Left lobe of liver (tissue), 2 donors: ENCODE measurements around the gene WARS2. TPM values are rescaled to one million over a fixed set of nuclear protein-coding genes. Genes with fewer than 3 reads are reported as not detected.

Experiments
- ATAC-seq: fragments of 200-7000 bp; cut with Tn5 transposase; one replicate; pipeline ENCODE4 v1.9.1; 2020; ENCODE audit warnings: mild to moderate bottlenecking, moderate library complexity
- DNase-seq: peaks from one replicate; pipeline ENCODE4 v3.0.0-alpha.2; 2020; ENCODE audit warnings: low spot score
- total RNA-seq: library from RNA; stranded (reverse); gene quantifications from one replicate; pipeline ENCODE4 v1.2.1, GENCODE V29; 2021
- donor health status: DM: no; HTN: no; CAD: no; lungs with moderate emphysema.
- donor health status: DM: no; HTN: yes; CAD: no.

The WARS2 gene
- total RNA-seq, 1 donor from 2014 or later: 4.7 TPM

DNA sequence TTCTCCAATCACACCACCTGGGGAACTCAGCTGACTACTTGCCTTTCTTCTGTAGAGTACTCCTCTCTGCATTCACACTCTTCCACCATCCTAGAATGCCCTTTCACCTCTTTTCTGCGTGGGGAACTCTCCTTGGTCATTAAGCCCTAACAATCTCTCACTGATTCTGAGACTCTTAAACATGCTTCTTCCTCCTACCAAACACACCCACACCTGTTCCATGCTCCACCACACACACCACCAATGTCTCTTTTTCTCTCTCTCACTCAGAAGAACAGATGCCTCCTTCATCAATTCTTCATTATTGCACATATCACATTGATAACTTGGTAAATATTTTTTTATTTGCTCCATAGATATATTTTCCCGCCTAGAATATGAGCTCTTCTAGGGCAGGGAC lies 53.6 kb downstream of the WARS2 start:
- DNase-seq (no peak), ATAC-seq (no peak)

DNA sequence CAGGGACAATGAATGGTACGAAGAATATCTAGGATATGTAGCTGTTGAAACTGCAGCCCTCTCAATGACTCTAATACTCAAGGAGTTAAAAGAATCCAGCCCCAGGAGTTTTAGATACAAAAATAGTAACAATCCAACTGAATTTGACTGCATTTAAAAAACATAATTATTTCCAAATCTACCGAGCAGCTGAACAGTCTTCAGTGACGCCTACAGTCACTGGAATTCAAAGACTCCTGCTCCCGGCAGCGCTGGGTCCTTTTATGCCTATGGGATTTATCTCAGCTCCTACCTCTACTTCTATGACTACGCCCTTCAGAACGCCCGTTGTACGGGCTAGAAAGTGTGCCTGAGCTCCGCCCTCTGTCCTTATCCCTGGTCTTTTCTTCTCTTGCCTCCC lies 55.7 kb downstream of the WARS2 start:
- ATAC-seq (no peak), DNase-seq (no peak)

DNA sequence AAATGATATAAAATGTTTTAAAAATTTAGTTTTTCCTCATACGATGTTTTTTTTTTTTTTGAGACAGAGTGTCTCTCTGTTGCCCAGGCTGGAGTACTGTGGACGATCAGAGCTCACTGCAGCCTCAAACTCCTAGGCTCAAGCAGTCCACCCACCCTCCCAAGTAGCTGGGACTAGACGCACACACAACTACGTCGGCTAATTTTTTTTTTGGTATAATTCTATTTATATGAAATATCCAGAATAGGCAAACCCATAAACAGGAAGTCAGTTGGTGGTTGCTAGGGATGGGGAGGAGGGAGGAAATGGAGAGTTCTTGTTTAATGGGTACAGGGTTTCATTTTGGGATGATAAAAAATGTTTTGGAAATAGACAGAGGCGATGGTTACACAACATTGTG lies 56.5 kb downstream of the WARS2 start:
- DNase-seq (no peak), ATAC-seq (no peak)

DNA sequence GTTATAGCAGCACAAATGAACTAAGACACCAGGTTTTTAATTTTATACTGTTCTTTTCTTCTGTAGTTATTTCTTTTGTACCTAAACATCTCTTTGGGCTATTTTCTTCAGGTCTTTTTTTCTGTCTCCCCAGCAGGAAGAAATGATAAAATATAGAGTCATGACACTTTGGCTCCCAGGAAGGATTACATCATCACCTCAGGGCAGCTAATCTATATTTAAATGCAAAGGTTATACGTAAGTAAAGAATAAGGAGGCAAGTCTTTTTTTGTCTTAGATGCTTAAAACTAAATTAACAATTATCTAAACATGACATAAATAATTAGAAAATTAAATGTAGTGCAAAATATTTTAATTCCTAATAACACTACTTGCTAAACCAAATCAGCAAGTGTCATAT lies 57.0 kb downstream of the WARS2 start:
- no peak for DNase-seq
- ATAC-seq: no peak

DNA sequence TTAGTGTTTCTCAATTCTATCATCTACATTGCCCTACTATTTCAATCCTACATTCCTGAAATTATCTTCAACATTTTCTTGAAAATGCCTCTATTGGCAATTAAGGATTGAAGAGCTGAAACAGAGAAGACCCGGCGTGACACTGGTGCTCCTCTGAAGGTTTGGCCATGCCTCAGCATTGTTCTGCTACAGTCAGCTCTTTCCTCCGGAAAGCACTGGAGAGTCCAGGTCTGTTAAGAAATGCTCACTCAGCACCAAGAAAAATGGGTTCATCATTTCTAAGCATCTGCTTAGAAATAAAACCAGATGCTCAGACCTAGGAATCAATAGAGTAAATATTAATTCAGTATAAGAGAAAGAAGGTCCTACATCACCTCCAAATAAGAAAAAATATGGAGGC lies 58.8 kb downstream of the WARS2 start:
- ATAC-seq (no peak), DNase-seq (no peak)

DNA sequence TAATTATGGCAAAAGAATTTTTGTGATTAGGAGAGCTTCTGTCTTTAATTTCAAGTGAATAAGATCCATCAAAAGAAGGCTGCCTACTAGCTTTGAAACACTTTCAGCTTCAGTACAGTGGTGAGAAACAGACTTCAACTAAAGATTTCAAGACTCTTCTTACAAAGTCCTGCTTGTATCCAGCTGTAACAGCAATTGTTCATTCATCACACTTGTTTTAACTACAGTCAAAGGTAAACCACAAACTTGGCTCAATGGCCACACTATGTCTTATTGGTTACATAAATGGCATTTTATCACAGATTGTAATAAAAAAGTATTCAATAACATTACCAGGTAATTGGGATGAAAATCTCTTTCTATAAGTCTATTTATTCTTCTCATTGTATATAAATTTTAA lies 59.2 kb downstream of the WARS2 start:
- ATAC-seq: no peak

DNA sequence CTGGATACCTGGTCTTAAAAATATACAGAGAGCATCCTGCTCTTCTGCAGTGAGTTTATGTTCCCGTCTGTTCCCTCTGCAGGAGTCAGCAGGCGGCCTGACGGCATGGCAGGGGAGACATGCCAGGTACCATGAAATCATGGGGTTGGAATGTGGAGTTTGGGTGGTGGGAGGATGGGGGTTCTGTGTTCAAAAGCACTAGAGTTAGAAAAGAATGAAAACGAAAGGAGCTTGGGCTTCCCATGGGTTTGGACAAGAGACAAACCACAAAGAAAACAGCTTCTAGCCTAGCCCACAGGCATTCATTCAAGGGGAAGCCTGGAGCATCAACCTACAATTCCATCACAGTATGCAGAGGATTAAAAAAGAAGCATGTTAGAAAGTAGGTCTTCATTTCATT lies 59.9 kb downstream of the WARS2 start:
- no peak for ATAC-seq
- DNase-seq: no peak

More for the DNA sequence above, 59.2 kb downstream of the WARS2 start:
- DNase-seq: no peak

DNA sequence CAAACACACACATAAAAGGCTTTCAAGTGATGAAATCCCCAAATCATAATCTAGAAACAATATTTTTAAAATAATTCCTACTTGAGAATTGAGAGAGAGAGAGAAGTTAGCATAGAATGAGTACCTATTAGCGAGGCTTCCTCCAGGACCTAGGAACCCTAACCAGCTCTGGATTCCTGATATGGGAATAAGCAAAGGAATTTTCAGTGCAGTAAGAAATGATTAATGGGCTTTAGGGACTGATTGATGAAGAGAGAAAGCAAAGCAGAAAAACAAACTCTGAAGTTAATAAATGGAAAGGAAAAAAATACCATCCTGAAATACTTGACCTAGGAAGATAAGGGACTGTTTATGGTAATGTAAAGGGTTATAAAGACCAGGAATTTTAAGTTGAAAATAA lies 60.6 kb downstream of the WARS2 start:
- ATAC-seq: no peak
- DNase-seq: no peak

DNA sequence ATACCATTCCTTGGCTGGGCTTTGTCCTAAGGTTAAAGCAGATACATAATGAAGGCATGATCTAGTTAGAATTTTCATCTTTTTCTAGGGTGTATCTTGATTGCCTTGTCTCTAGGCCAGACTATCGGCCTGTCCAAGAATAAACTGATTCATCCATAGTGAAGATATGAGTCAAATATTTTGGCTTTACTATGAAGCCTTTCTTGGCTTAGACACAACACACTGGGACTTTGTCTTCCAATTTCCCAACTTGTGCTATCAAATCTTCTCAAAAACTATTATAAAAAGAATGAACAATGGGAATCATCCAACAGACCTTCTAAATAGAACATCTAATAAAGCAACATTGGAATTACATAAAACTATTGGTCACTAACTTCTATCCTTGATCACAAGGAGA lies 64.8 kb downstream of the WARS2 start:
- no peak for DNase-seq
- no peak for ATAC-seq

DNA sequence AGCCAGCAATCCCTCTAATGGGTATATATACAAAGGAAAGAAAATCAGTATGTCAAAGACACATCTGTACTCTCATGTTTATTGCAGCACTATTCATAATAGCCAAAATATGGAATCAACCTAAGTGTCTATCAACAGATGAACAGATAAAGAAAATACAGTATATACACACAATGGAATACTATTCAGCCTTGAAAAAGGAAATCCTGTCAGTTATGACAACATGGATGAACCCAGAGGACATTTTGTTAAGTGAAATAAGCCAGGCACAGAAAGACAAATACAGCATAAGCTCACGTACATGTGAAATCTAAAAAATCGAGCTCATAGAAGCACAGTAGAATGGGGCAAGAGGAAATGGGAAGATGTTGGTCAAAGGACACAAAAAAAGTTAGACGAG lies 69.1 kb downstream of the WARS2 start:
- no peak for ATAC-seq
- DNase-seq: no peak

DNA sequence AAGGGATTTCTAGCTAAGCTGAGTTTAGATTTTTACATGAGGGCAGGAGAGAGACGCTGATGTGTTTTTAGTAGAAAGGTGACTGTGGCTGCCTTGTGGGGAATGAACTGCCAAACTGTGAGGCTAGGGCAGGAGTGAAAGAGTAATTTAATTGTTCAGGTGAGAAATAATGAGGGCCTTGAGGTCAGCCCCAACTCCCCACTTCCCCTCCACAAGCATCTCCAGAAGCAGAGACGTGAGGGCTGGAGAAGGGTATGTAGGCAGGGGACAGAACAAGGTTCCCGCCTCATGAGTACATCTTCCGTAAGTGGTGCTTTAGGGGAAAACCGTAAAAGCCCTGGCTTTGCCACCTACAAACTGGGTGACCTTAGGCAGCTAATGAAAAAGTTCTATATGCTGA lies 70.8 kb downstream of the WARS2 start:
- ATAC-seq (no peak), DNase-seq (no peak)

DNA sequence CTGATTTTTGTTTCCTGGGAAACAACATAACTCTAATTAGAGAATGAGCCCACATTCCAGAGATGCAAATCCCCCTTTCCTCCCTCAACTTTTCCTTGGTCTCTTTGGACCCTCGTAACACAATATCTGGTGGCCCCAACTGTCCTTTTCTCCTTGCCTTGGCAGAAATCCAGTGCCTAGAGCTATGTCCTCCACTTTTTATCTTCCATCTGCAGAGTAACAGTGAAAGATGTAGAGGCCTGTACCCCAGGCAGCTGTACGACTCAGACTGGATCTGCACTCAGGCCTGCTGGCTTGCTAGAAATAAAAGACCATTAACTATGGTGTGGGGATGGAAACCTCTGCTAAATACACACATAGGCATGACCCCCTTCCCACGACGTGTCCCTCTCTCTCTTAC lies 72.0 kb downstream of the WARS2 start:
- ATAC-seq: no peak
- no peak for DNase-seq

DNA sequence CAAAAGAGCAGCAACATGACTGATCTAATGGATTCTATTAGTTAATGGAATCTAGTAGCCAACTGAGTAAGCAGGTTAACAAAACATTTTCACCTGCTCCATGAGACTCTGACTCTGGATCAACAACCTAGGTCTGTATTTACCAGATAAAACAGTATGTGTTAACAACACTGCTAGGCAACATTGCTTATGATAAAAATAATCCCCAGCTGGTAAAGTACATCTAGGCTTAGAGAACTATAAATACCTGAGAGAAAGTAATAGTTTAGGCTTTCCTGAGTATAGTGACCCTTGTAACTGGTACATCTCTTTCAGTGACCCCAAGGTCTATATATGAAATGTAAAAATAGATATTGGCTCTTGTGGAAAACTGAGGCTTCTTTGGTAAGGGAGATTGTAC lies 78.8 kb downstream of the WARS2 start:
- ATAC-seq: no peak
- no peak for DNase-seq

DNA sequence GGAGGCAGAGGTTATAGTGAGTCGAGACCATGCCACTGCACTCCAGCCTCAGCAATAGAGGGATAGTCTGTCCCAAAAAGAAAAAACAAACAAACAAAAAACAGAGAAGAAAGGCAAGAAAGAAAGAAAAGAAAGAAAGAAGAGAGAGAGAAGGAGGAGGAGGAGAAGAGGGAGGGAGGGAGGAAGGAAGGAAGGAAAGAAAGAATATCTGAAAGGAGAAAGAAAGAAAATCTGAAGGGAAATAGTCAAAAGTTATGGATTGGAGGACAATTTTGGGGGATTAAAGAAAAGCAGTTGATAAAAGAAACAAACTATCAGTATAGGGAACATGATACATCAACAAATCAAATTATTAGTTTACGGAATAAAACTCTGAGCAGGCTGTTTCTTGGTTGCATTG lies 84.9 kb downstream of the WARS2 start:
- ATAC-seq (no peak), DNase-seq (no peak)

DNA sequence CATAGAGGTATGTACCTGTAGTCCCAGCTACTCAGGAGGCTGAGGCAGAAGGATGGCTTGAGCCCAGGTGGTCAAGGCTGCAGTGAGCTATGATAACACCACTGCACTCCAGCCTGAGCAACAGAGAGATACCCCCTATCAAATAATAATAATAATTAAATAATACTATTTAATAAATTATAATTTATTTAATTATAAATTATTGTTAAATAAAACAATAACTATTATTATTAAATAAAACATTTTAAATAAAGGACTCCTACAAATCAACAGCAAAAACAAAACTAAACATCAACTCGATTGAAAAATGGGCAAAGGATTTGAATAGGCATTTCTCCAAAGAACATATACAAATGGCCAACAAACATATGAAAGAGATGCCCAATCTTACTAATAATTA lies 86.5 kb downstream of the WARS2 start:
- ATAC-seq: no peak
- no peak for DNase-seq

DNA sequence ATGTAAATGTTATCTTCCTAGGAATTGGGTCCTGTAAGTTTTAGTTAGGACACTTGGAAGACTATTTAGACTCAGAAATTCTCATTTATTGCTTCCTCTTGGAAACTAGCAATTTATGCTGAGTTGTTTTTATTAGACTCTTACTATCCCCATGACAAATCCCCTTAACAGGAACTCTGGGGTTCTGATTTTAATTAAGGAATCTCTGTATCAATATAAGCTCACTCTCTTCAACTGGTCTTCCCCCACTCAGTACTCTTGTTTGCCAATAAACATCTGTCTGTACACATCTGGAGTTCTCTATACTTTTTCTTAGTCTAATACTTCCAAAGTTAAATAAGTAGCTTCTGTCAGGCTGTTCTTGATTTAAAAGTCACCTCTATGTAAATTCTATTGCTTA lies 88.2 kb downstream of the WARS2 start:
- DNase-seq (no peak), ATAC-seq (no peak)

DNA sequence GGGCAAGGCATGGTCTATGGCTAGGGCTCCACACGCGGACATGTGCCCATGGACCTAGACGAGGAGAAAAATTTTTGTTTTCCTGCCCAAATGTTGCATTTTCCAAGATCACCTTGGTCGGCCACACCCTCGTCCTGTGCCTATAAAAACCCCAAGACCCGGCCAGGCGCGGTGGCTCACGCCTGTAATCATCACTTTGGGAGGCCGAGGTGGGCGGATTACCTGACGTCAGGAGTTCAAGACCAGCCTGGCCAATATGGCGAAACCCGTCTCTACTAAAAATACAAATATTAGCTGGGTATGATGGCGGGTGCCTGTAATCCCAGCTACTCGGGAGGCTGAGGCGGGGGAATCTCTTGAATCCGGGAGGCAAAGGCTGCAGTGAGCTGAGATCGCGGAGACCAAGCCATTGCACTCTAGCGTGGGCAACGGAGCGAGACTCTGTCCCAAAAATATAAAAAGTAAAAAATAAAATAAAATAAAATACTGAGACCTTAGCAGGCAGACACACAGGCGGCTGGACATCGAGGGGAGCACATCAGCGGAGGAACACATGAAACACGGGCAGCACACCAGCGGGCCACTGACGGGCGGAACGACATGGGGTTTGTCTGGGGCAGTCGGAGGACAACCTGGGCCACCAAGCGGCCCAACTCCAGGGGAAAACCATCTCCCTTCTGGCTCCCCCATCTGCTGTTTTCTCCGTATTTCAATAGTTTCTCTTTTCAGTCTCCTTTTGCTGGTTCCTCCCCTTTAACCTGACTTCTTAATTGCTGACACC lies 91.6 kb downstream of the WARS2 start:
- DNase-seq: no peak
- ATAC-seq: no peak

DNA sequence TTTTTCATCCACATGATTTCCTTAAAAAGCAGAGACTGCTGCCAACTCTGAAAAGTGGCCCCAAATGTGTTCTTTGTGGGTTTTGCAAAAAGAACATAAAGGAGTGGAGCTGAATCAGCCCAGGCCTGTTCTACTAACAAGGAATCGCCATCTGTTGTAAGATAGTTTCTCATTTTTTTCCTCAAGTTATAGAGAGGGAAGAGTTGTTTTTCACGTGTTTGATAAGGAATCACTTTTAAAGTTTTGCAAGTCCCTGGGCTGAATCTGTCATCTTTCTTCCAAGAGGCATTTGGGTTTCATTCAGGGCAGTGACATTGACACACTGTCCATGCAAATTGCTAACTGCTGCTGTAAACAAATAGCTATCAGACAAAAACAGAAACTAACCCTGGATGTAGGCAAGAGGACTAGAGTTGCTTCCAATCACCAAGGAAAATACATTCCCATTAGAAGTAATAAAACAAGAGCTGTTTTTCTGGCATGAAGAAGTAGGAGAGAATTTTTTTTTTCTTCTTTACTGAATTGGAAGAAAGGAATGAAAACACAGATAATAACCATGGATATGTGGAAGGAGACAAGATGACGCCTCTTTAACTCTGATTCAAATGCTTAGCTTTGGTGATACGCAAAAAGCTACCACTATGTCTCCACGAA lies 93.5 kb downstream of the WARS2 start:
- ATAC-seq (no peak), DNase-seq (no peak)

DNA sequence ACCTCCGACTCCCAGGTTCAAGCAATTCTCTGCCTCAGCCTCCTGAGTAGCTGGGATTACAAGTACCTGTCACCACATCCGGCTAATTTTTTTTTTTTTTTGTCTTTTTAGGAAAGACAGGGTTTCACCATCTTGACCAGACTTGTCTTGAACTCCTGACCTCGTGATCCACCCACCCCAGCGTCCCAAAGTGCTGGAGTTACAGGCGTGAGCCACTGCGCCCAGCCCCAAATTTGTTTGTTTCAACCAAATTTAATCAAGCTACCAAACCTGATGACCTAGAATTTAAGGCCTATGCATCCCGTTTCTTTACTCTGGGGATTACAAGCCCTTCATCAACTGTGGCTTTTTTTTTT lies 94.0 kb downstream of the WARS2 start:
- DNase-seq (no peak), ATAC-seq (no peak)

DNA sequence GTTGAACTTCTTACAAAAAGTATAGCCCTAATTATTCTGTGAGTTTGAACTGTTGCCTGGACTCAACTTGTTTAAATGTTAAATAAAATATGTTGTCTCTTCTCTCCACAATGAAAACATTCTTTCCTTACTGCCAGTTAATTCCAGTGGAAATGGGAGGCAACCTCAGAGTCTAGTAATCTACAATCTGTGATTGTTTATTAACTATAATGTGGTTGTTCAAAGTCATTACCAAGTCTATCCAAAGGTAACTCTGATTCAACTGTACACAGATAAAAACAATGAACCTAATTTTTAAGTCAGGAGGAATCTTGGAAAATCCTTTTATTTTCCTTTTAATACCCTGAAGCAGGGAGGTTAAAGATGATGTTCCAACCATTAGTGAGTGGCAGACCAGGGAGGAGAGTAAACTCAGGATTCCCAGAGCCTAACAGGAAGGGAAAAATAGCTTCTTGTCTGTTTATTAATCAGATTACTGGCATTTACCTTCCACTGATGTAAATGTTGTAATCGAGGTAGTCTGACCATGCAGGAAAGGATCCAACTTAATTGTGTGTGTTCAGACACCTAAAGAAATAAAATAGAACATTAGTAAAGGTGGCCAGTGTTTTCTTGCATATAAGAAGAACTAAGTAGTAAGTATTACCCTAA lies 95.2 kb downstream of the WARS2 start:
- DNase-seq (no peak), ATAC-seq (no peak)

DNA sequence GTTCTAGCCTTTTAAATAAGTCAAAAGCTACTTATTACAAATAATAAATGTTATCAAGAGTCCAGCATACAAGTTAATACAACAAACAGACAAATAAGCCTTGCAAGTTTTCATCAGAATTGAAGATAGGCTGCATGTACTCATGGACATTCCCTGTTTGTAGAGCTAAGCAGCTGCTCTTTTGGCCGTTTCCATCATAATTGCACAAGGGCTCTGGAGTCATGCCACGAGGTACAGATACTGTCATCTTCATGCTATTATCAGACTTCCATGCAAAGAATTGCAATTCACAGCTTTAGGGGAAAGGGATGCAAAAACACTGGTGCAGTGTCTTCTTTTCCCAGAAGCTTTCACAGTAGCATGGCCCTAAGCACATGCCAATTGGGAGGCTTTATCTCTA lies 99.5 kb downstream of the WARS2 start:
- ATAC-seq (peak; percentile 88), DNase-seq (peak; percentile 61)

DNA sequence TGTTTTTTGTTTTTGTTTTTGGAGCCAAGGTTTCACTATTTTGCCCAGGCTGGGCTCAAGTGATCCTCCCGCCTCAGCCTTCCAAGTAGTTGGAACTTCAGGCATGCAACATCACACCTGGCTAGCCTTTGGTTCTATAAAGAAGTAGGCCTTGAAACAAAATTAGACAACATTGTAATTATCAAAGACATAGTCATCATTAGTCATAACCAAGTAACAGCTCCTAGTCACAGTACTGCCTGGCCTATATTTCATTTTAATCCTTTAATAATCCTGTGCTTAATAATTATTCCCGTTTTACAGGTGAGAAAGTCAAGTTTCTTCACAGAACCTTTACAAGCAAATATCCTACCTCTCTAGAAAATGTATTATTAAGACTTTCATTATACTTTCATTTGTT lies 100.0 kb downstream of the WARS2 start:
- ATAC-seq (no peak), DNase-seq (no peak)
